ENCODE measurements around the gene ZFAND3. TPM values are rescaled to one million over a fixed set of nuclear protein-coding genes. Genes with fewer than 3 reads are reported as not detected.

Gene ZFAND3
- total and polyA plus RNA-seq, 2 donors (not counting 3 experiments of a cell fraction or from before 2014, with no cell fraction given) = 15.4 to 54.2 TPM

DNA sequence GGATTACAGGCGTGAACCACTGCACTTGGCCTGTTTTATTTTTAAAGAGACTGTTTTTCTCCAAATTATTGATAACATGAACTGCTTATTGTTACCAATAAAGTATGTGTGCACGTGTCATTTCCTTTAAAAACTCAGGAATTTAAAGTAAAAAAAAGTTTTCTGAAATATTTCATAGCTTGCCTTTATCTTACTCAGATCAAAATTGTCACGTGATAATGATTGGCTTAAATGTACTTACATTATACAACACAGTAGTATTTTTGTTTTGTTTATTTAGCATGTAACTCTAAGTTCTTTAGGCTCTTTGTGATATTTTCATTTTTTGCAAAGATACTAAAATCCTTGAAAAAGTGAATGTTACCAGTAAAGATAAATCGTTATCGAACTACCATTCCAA is 174.1 kb downstream of the ZFAND3 start:
- no peak overlapping the region for H3K4me2 ChIP-seq (ENCODE audit: insufficient read depth, low read length)
- no peaks in the 10 kb centered on the region for H3K9me3 ChIP-seq (replicated peaks; ENCODE audit: control insufficient read depth, insufficient read depth, low read length)
- no peaks in the 10 kb centered on the region for H3K36me3 ChIP-seq (ENCODE audit: control insufficient read depth in 2 of 2, extremely low read depth in 1 of 2, insufficient read depth in 2 of 2, low read length in 2 of 2)
- no peak overlapping the region for H3K9ac ChIP-seq (replicated peaks; ENCODE audit: extremely low read depth, insufficient read depth, low read length)
- peaks cover 35% of the 10 kb centered on the region for H4K20me1 ChIP-seq (replicated peaks; ENCODE audit: control insufficient read depth, extremely low read depth, insufficient read depth, low read length)
- H3K79me2 ChIP-seq (ENCODE audit: control insufficient read depth, insufficient read depth, low read length) = peaks cover 73% of the 10 kb centered on the region
- dilution Hi-C loops (cut with MboI; ENCODE audit: extremely low pct_ligation_motif_present, low sequenced_read_pairs) (no loop called here), intact Hi-C loops (cut with micrococcal nuclease) (loop anchor here (10.0 kb wide), 1 partner anchor 179 kb away; the partner anchor contains the start of gene ZFAND3)
- no peak overlapping the region for H3K4me3 ChIP-seq (replicated peaks in 1 of 3; ENCODE audit: insufficient read depth in 1 of 3, low read depth in 1 of 3, low read length in 3 of 3)
- FAIRE-seq = no peak
- peaks cover 5% of the 10 kb centered on the region for H3K4me1 ChIP-seq (ENCODE audit: control insufficient read depth, extremely low read depth, insufficient read depth, low read length)
- H2AFZ ChIP-seq (ENCODE audit: low read depth, low read length) = no peak overlapping the region
- TF ChIP-seq, protein P1, sequence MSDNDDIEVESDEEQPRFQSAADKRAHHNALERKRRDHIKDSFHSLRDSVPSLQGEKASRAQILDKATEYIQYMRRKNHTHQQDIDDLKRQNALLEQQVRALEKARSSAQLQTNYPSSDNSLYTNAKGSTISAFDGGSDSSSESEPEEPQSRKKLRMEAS (IDR thresholded peaks at IDR 0.05; ENCODE audit: insufficient read depth, insufficient read length) = no peak
- TF ChIP-seq FOS (IDR thresholded peaks at IDR 0.05; ENCODE audit: borderline replicate concordance, insufficient read depth, low read length) (no peak), POLR2A (IDR thresholded peaks at IDR 0.05; ENCODE audit: low read depth, low read length) (no peak), JUN (IDR thresholded peaks at IDR 0.05; ENCODE audit: borderline replicate concordance, insufficient read depth, insufficient read length, low read depth) (no peak), MYC (IDR thresholded peaks at IDR 0.05; ENCODE audit: low read depth, low read length) (no peak), POLR2AphosphoS5 (IDR thresholded peaks at IDR 0.05; ENCODE audit: insufficient read depth, low read depth, low read length) (no peak), EZH2 (IDR thresholded peaks at IDR 0.05; ENCODE audit: borderline replicate concordance, low read depth, low read length, severe bottlenecking) (no peak), GATA2 (IDR thresholded peaks at IDR 0.05; ENCODE audit: insufficient read depth, insufficient read length, low read depth, low read length) (no peak)
- TF ChIP-seq, protein P2, sequence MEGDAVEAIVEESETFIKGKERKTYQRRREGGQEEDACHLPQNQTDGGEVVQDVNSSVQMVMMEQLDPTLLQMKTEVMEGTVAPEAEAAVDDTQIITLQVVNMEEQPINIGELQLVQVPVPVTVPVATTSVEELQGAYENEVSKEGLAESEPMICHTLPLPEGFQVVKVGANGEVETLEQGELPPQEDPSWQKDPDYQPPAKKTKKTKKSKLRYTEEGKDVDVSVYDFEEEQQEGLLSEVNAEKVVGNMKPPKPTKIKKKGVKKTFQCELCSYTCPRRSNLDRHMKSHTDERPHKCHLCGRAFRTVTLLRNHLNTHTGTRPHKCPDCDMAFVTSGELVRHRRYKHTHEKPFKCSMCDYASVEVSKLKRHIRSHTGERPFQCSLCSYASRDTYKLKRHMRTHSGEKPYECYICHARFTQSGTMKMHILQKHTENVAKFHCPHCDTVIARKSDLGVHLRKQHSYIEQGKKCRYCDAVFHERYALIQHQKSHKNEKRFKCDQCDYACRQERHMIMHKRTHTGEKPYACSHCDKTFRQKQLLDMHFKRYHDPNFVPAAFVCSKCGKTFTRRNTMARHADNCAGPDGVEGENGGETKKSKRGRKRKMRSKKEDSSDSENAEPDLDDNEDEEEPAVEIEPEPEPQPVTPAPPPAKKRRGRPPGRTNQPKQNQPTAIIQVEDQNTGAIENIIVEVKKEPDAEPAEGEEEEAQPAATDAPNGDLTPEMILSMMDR (IDR thresholded peaks at IDR 0.05; ENCODE audit: extremely low read depth in 1 of 2, insufficient read depth in 1 of 2, low read depth in 1 of 2, low read length in 2 of 2) = no peak
- H3K27me3 ChIP-seq (ENCODE audit: control insufficient read depth in 2 of 2, insufficient read depth in 2 of 2, low read length in 2 of 2) = no peaks in the 10 kb centered on the region
- ChIA-PET CTCF (interaction anchor here (1.3 to 2.1 kb wide), 5 partner anchors 14 to 203 kb away, joined by 3 to 7 read pairs (median 6); no protein-coding TSS in a partner anchor), POLR2A (no interaction called here)
- DNase-seq (ENCODE audit: low read depth, low spot score) = no peak
- no peaks in the 10 kb centered on the region for H3K9me1 ChIP-seq (replicated peaks; ENCODE audit: control insufficient read depth, extremely low read depth, insufficient read depth, low read length)
- no peak overlapping the region for H3K27ac ChIP-seq (ENCODE audit: insufficient read depth, low read depth, low read length)
- BruUV-seq (replicated peaks) = no TSS peak
